GM21717 (cell line): ENCODE measurements around the gene CACNA1B.
"Not testable (repeated sequence)": the region's sequence is repeated elsewhere in the genome, so short reads cannot be mapped to it uniquely, and the experiment has no call there.

Experiments
- ATAC-seq: cut with Tn5 transposase; IDR thresholded peaks from one replicate; pipeline ENCODE4 v1.9.1; 2021; ENCODE audit warnings: mild to moderate bottlenecking, moderate library complexity; ENCODE audit not compliant: unreplicated experiment

Gene CACNA1B

GRCh38 chr9:138112090-138112748 is 234.6 kb downstream of the CACNA1B start:
- no peak for ATAC-seq

- ATAC-seq: no peak
Observed at GRCh38 chr9:138112791-138113600, 235.4 kb downstream of the CACNA1B start.

GRCh38 chr9:138113701-138114325 is 236.2 kb downstream of the CACNA1B start:
- not testable (repeated sequence) for ATAC-seq

GRCh38 chr9:138114501-138115245 is 237.1 kb downstream of the CACNA1B start:
- ATAC-seq: no peak

GRCh38 chr9:138115506-138115905 is 237.9 kb downstream of the CACNA1B start:
- ATAC-seq: no peak

- ATAC-seq: no peak
Observed at GRCh38 chr9:138116521-138116920, 238.9 kb downstream of the CACNA1B start.

- no peak for ATAC-seq
Observed at GRCh38 chr9:138117101-138117750, 239.6 kb downstream of the CACNA1B start.

GRCh38 chr9:138117836-138118235 is 240.3 kb downstream of the CACNA1B start:
- ATAC-seq: no peak

GRCh38 chr9:138118601-138119071 is 241.1 kb downstream of the CACNA1B start:
- ATAC-seq: no peak

GRCh38 chr9:138119202-138120027 is 241.8 kb downstream of the CACNA1B start:
- ATAC-seq: no peak

- ATAC-seq: no peak
Observed at GRCh38 chr9:138120072-138120471, 242.5 kb downstream of the CACNA1B start.

- no peak for ATAC-seq
Observed at GRCh38 chr9:138120511-138121437, 243.2 kb downstream of the CACNA1B start.

- no peak for ATAC-seq
Observed at GRCh38 chr9:138121438-138122050, 244.0 kb downstream of the CACNA1B start.

- ATAC-seq: no peak
Observed at GRCh38 chr9:138122201-138122600, 244.6 kb downstream of the CACNA1B start.

GRCh38 chr9:138122676-138123075 is 245.1 kb downstream of the CACNA1B start:
- ATAC-seq: no peak

GRCh38 chr9:138123086-138123485 is 245.5 kb downstream of the CACNA1B start:
- ATAC-seq: no peak

GRCh38 chr9:138126090-138126857 is 248.7 kb downstream of the CACNA1B start:
- peak; percentile 82 for ATAC-seq
